Renal pelvis (tissue), 4 donors: ENCODE measurements around the gene CRYBG2. TPM values are rescaled to one million over a fixed set of nuclear protein-coding genes. Genes with fewer than 3 reads are reported as not detected.
"Not testable (repeated sequence)": the region's sequence is repeated elsewhere in the genome, so short reads cannot be mapped to it uniquely, and the experiment has no call there.

Experiments
- DNase-seq: peaks from one replicate; pipeline ENCODE4 v3.0.0-alpha.2; 2013
- polyA plus RNA-seq, 3 donors: library from polyadenylated mRNA; unstranded; fragments of 120-200 nt; gene quantifications; one replicate each; pipeline ENCODE4 v1.2.1, GENCODE V29; 2013; ENCODE audit not compliant: insufficient read length in 3 of 3

CRYBG2 gene
- polyA plus RNA-seq, 3 donors = 0.61 to 1.6 (median 0.83) TPM

DNA sequence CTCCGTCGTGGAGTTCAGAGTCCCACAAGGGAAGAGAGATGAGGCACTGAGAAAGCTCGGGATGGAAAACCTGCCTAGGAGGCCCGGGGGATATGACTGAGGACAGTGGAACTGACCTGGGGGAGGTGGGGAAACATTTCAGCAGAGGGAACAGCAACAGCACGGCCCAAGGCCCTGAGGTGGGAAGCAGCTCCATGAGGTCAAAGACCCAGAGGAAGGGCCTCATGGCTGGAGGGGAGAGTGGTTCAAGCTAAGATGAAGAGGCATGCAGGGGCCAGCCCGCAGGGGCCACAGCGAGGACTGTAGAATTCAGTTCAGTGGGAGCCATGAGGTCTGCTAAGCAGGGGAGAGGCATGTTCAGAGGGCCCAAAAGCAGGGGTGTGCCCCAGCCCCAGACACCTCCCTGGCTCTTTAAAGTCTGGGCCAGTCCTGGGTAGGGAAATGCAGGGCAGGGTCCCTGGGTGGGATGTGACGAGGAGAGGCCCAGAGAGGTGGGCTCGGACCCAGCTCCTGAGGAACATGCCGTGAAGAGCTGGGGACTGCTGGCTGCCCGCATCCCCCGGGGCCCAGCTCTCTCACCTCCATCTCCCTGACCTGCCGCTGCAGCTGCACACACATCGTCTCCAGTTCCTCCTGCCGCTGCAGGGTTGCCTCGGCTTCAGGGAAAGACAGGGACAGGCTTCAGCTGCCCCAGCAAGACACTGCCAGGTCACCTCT lies 57.4 kb downstream of the CRYBG2 start:
- DNase-seq = no peak

DNA sequence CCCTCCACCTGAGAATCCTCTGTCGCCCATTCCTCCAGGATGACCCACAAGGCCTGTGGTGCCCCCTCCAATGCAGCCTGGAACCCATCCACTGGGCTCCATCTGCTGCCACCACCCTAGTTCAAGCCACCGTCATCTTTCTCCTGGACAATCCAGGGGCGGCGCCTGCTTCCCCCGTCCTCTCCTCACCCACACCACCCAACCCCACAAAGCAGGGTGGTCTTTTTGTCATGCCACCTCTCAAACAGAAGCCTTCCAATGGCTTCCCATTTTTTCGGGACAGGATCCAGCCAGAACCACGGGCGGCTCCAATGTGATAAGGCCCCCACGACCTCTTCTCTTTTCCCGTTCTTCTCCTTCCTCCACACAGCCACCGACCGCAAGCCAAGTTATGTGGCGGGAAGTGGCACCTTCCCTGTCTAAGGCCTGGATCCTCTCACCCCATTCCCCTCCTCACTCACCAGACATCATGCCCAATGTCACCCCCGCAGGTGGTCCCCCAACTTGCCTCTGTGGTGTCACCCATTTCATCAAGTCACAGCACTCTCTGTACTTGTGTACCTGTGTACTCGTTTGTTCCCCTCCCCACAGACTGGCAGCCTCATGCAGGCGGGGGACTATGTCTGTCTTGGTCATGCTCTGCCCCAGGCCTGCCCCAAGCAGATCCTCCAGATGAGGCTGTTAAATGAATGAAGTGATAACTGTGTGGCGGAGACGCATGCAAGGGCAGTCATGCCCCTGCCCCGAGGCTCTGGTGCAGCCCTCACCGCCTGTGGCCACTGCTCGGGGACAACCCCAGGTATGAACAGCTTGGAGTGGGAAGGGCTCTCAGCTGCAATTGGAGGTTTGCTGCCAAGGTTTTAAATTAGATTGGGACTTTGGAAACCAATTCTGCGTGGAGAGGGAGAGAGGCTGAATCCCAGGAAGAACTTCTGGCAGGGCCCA lies 58.5 kb downstream of the CRYBG2 start:
- no peak for DNase-seq

DNA sequence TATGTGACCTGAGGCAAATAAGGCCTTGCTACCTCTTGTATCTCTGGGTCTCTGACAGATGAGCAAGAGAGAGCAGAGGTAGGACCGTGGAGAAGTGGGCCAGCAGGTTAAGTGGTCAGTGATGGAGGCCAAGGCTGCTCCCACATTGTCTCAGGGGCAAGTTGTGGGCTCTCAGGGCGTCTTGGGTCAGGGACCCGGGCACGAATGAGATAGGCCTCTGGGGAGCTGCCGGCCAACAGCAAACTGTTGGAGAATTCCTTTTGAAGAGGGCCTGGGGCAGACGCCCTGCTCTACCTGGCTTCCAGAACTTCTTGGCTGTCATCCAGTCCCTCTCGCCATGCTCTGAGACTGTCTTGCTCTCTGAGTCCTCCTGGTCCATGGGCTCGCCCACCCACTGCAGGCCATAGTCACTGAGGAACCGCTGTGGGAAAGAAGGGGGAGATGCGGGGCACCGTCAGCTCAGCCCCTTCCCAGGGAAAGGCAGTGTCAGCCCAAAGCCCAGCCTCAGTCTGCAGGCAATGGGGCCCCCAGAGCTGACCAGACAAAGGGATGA lies 59.9 kb downstream of the CRYBG2 start:
- no peak for DNase-seq

DNA sequence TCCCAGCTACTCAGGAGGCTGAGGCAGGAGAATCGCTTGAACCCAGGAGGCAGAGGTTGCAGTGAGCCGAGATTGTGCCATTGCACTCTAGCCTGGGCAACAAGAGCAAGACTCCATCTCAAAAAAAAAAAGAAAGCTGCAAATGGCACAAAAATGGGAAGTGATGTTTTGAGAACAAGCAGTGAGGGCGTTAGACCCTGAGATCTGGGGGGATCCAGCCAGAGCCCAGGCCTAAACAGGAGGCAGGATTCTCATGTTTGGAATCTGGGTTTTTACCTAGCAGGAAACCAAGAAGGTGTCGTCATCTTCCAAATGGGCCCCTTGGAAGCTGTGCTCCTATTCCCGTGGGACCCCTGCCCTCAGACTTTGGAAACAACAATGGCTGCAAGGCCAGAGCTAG lies 61.2 kb downstream of the CRYBG2 start:
- not testable (repeated sequence) for DNase-seq

DNA sequence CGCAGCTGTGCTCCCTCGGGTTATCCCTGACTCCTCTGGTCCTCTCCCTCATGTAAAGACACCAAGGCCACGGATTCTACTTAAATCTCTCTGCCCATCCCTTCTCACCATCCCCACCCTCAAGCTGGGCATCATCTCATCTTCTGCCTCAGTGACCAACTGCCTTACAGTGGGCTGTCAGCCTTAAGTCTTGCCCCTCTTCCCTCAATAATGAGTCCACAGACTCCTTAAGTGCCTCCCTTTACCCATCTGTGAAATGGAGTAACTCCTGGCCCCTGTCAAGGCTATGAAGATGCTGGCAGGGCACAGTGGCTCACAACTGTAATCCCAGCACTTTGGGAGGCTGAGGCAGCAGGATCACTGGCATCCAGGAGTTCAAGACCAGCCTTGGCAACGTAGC lies 62.0 kb downstream of the CRYBG2 start:
- DNase-seq = no peak

DNA sequence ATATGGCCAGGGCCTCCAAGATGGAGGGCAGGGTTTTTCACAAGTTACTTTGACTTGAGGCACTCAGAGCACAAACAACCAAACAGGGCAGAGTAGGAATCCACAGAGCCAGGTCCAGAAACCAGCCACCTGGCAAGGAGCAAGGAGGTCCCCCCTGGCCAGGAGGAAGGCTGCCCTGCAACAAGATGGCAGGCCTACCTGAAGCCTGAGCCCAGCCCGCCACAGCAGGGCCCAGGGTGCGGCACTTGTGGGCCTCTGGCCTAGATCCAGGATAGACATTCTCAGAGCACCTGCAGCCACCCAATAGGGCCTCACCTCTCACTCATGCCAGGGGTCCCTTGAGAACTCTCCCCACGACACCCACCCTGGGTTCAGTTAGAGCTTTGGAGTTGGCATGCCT lies 62.5 kb downstream of the CRYBG2 start:
- DNase-seq = no peak

DNA sequence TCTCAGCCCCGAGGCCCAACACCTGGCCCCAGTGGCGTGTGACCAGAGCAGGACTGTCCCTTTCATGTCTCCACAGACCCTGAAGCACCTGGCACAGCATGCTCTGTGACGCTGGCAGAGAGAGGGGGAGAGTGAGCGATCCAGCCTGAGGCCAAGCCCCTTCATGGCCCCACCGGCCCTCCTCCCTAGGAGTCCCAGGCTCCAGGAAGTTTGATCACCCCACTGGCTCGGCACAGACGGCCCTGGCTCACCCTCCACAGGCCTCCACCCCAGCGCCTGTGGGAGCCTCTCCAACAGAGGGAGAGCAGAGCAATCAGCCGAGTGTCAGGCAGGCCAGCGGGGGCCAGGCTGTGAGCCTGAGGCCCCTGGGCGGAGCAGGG lies 63.1 kb downstream of the CRYBG2 start:
- DNase-seq = no peak

DNA sequence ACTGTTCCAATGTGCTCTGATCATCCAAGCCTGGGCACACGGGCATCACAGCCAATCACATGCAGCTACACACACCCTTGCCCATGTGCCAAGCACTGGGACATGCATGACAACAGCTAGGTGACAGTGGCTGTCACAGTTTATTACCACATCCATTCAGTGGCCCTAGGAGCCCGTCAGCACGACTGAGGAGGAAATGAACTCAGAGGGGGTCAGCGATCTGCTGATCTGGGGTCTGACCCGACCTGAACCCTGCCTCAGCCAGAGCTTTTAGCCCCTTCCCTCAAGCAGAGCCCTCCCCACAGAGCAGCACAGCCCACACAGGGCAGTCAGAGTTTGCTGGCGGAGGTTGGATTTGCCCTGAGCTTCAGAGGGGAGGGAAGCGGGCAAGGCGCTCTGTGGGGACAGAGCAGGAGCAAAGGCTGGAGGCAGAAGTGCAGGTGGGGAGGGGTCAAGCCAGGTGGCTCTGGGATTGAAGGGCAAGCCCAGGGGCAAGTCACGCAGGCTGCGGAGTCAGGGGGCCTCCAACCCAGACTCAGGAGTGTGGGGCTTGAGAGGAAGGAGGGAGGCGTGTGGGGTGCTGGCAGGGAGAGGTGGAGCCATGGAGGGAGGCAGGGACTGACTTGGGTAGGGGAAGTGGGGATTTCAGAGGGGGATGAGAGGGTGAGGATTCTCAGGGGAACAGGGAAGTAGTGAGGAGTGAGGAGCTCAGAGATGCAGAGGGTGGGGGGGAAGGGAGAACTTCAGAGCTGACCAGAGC lies 63.6 kb downstream of the CRYBG2 start:
- no peak for DNase-seq

DNA sequence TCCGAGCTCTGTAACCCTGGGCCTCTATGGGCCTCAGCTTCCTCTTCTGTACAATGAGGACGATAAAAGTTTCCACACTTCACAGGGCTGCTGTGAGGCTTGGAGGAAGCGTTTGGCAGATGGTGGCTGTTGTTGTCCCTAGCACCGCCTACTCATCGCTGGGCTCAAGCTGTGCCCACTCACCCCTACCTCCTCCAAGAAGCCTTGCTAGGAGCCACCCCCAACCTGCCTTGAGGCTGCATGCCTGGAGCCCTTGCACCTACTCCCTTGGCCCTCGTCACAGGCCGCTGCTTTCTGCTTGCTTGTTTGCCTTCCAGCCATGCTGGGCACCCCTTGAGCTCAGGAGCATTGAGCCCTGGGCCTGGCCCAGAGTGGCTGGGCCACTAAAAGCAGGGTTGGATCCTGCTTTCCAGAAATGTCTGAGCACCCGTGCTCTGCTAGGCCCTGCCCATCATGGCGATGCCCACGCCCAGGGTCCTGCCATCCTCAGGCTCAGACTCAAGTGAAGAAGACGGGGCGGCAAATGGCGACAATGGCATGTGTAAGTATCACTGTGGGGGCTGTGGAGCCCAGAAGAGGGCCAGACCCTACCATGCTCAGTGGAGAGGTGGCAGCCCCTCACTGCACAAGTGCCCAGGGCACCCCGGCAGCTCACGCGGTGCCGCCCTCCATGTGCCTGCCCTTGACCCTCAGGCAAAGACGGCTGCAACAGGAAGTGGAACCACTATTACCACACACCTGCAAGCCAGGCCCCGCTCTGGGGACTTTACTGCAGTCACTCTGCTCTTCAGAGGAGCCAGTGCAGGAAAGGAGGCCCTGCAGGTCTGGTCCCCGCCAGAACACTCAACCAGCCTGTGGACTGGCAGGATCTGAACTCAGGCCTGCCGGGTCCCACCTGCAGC lies 64.5 kb downstream of the CRYBG2 start:
- no peak for DNase-seq

DNA sequence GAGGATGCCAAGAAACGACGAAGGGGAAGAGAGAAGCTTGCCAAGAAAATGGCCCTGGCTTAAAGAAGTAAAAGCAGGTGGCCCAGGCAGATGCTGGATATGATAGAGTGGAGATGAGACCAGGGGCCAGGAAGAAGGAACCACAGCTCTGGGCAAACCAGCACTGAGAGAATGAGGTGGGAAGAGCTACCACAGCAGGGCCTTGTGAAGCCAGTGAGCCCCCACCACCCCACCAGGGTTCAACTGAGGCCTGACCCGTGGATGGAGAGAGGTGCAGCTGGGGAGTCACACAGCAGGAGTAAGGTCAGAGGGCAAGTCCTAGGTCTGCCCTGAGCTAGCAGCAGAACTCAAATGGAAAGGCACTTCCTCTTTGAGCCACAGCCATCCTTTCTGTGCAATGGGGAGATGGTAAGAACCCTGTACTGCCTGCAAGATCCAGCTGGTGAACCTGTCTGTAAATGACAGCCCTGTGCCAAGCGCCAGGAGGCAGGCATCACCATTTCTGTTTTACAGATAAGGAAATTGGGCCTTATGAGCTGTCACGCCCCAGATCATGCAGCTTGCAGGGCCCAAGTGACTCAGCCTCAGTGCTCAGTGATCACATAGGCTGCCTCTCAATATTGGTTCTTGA lies 65.5 kb downstream of the CRYBG2 start:
- DNase-seq = no peak

DNA sequence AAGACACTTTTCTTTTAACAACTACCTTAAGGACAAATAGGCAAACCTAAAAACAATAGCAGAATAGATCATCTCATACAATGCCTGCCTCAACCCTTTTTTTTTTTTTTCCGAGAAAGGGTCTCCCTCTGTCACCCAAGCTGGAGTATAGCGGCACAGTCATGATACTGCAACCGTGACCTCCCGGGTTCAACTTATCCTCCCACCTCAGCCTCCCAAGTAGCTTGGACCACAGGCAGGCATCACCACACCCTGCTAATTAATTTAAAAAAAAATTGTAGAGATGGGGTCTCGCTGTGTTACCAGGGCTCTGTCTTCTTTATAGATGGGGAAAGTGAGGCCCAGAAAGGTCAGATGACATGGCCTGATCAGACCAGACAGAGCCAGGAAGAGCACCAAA lies 66.1 kb downstream of the CRYBG2 start:
- no peak for DNase-seq

DNA sequence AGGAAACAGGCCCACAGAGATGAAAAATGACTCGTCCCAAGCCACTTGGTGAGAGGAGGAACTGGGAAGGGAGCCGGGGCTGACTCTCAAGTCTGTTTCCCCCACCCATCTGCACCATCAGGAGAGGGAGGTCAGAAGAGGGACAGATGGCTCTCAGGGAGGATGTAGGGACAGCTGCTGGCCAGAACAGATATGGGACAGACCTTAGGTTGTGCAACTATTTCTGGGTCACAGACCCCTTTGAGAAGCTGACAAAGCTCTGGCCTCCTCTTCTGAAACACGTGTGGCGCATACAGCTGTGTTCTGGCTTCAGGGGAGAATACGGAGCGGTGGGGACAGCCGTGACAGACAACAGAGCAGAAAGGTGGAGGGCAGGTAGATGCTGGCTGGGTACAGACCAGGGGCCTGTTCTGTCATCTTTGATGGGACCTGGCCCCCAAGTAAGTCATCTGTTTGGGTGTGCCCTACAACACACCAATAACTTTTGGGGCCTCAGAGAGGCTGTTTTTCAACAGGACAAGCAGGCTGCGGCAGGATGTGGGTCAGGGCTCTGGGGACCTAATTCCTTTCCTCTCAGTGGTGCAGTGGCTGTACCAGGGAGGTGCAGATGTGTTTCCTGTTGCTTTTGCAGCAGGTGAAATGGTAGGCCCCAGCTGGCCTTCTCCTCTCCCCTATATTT lies 66.8 kb downstream of the CRYBG2 start:
- DNase-seq = no peak

DNA sequence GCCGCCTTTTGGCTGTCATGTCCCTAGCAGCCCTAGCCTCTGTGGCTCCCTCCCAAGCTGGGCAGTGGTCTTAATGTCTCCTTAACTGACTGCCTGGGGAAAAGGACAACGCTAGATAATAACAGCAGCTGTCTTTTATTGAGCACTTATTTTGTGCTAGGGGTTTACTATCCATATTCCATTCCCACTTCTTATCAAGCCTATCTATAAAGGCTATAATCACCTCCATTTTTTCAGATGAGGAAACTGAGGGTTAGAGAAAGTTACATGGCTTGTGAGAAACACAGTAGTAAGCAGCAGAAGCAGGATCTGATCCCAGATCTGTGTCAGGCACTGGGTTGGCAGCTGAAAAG lies 67.9 kb downstream of the CRYBG2 start:
- no peak for DNase-seq

DNA sequence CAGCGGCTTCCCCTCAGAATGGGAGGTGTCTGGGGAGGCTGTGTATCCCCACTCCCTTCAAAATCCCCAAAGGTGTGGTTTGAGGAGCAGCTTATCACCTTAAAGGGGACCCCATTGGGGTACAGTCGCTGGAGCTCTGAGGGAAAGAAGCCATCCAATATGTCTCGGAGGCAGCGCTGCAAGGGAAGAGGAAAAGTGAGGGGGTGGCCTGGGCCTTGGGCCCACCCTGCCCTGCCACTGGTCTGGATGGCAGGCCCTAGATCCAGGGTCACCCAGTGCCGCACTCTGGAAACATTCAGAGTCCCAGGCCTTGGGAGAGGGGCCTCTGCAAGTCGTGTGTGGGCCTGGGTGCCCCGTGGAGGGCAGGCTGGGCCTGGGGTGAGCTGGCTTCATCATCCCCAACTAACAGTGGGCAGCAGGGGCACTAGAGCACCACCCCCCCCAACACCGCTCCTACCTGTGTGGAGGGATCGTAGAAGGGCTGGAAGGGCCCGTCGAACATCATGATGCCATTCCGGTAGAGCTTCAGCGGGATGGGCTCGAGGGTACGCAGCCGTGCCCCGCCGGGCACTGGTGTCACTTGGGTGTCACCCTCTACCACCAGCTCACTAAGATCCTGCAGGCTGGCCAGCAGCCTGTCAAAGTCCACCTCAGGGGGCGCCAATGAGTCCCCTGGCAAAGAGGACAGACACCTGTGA lies 68.4 kb downstream of the CRYBG2 start:
- no peak for DNase-seq

DNA sequence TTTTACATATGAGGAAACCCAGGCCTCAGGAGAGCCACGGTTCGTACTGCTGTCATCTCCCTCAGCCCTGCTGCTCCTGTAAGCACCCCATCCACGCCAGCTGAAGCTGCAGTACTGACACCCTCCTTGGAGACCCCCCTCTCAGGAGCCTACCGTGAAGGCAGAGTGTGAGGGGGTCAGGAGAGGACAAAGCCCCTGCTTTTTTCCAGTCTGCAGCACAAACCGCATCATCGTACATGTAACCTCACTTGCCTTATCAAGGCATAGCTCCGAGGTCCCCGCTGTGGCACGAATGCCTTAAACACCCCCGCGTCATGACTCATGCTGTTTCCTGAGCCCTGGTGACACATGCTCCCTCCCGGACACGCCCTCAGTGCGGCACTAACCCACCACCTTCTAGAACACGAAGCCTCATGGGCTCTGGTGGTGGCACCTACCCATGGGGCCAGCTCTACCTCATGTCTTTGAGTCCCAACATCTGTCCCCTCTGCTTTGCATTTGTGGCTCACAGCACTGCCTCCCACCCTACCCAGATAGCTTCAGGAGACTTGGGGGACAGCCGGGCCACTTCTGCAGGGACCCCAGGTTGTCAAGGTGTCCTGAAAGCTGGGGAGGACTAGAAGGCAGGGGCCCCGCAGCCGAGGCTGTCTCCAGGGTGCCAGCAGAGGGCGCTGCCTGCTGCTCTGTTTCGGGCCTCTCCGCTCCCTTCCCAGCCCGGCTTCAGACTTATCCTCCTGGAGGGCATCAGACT lies 69.2 kb downstream of the CRYBG2 start:
- DNase-seq = no peak

DNA sequence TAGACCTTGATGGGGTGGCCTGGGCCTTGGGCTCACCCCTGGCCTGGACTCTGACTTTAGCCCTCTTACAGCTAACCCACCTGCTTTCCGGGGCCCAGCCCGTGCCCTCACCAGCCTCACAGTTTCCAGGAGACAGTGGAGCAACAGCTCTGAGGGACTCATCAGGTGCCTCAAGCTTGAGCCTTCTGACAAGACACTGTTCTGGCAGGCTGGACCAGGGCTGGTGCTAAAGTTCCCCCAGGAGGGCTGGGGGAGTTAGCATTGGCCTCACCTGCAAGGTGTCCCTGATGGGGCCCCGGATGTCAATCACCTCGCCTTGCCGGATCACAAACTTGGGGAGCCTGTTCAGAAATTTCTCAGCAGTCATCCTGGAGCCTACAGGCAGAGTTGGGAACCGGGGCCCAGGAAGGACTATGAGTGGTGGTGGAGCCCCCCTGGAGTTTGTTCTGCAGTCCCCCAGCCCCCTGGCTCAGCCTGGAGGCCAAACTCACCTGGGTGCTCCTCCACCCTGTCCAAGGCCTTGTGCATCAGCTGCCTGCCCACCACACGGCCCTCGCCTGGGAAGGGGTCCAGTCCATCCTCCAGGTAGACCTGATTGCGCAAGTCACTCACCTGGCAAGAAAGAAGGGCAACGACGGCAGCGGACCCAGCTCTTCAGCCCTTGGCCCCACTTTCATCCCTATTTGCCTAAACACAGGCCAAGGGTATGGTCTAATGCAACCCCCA lies 69.9 kb downstream of the CRYBG2 start:
- no peak for DNase-seq

DNA sequence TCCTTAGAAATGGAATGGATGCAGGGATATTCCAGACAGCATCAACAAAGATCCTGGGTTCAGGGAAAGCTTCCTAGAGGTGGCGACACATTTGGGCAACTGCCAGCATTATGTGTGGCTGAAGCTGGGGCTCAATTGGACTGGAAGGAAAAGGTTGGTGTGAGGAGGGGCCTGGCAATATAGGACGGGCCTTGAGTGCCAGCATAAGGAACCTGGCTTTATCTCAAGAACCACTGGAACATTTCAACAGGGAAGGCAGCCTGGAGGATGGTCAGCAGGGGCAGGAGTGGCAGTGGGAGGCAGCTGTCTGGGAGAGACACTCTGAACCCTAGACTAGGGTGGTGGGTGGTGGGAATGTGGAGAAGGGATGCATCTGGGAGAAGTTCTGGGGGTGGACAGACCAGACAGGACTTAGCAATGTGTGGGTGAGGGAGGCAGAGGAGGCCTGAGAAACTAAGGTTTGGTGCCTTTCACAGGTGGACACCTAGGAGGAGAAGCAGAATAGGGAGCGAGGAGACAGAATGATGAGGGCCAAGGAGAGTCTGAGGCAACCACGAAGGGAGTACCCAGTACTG lies 70.6 kb downstream of the CRYBG2 start:
- no peak for DNase-seq
